ENCODE measurements around the gene UTP11. TPM values are rescaled to one million over a fixed set of nuclear protein-coding genes. Genes with fewer than 3 reads are reported as not detected.

Gene UTP11

Small RNAs within 50 kb of the gene (small RNA-seq; reads per million reads assigned to genes)
- not detected for gene RNU6-510P (ENCODE audit: insufficient read depth)

Measured in neuronal stem cell (in vitro differentiated cells).